Neural progenitor cell (in vitro differentiated cells): ENCODE measurements around the gene ACD. TPM values are rescaled to one million over a fixed set of nuclear protein-coding genes. Genes with fewer than 3 reads are reported as not detected.

Experiments
- DNase-seq: peaks from one replicate; pipeline ENCODE4 v3.0.0-alpha.2; 2016; ENCODE audit warnings: low spot score
- H2AFZ ChIP-seq: fragments of 200-600 bp; sonication (generic); replicated peaks from 2 replicates; pipeline ENCODE4 v1.6.1; 2016; ENCODE audit warnings: antibody characterized with exemption
- H3F3A ChIP-seq: fragments of 200-600 bp; sonication (generic); 2 replicates; pipeline ENCODE4 v1.6.1; 2016; ENCODE audit warnings: antibody characterized with exemption, low read depth
- H3K27ac ChIP-seq: fragments of 200-600 bp; sonication (generic); 2 replicates; pipeline ENCODE4 v1.5.1; 2016; ENCODE audit warnings: mild to moderate bottlenecking
- H3K27me3 ChIP-seq: fragments of 200-600 bp; sonication (generic); 2 replicates; pipeline ENCODE4 v1.6.1; 2016; ENCODE audit warnings: mild to moderate bottlenecking, moderate library complexity
- H3K36me3 ChIP-seq: fragments of 200-600 bp; sonication (generic); 2 replicates; pipeline ENCODE4 v1.5.1; 2016
- H3K4me1 ChIP-seq: fragments of 200-600 bp; sonication (generic); 2 replicates; pipeline ENCODE4 v1.6.1; 2016; ENCODE audit warnings: mixed run types
- H3K4me2 ChIP-seq: fragments of 200-600 bp; sonication (generic); 2 replicates; pipeline ENCODE4 v1.6.1; 2016
- H3K4me3 ChIP-seq: fragments of 200-600 bp; sonication (generic); 2 replicates; pipeline ENCODE4 v1.5.1; 2016
- H3K79me2 ChIP-seq: fragments of 200-600 bp; sonication (generic); 2 replicates; pipeline ENCODE4 v1.6.1; 2016; ENCODE audit warnings: low read depth
- H3K9ac ChIP-seq: fragments of 200-600 bp; sonication (generic); 2 replicates; pipeline ENCODE4 v1.6.1; 2016
- H3K9me3 ChIP-seq: fragments of 200-600 bp; sonication (generic); 2 replicates; pipeline ENCODE4 v1.5.1; 2016; ENCODE audit warnings: low read depth
- H4K20me1 ChIP-seq: fragments of 200-600 bp; sonication (generic); 2 replicates; pipeline ENCODE4 v1.6.1; 2016; ENCODE audit warnings: low read depth
- H3K27ac Mint-ChIP-seq: 3 replicates; pipeline ENCODE4 v1.8.0; 2021; ENCODE audit warnings: mixed read lengths
- H3K27me3 Mint-ChIP-seq: 2 replicates; pipeline ENCODE4 v1.8.0; 2022; ENCODE audit warnings: low read depth, mild to moderate bottlenecking, inconsistent platforms, moderate library complexity, mixed read lengths; ENCODE audit not compliant: insufficient read depth
- H3K36me3 Mint-ChIP-seq: 3 replicates; pipeline ENCODE4 v1.8.0; 2021; ENCODE audit warnings: mixed read lengths
- H3K4me1 Mint-ChIP-seq: 3 replicates; pipeline ENCODE4 v1.8.0; 2021; ENCODE audit warnings: mixed read lengths
- H3K4me3 Mint-ChIP-seq: 3 replicates; pipeline ENCODE4 v1.8.0; 2021; ENCODE audit warnings: mild to moderate bottlenecking, moderate library complexity, mixed read lengths
- H3K9me3 Mint-ChIP-seq: 3 replicates; pipeline ENCODE4 v1.8.0; 2020; ENCODE audit warnings: mixed read lengths
- EZH2 ChIP-seq: fragments of 200-600 bp; sonication (generic); IDR thresholded peaks from 2 replicates; pipeline ENCODE4 v1.6.1; 2017; ENCODE audit warnings: antibody characterized with exemption, mild to moderate bottlenecking, moderate library complexity
- EZH2phosphoT487 ChIP-seq: fragments of 200-600 bp; sonication (generic); IDR thresholded peaks from 2 replicates; pipeline ENCODE4 v1.6.1; 2017; ENCODE audit warnings: antibody characterized with exemption
- total RNA-seq: library from RNA; depleted of rRNA; stranded (reverse); fragments of >200 nt; gene quantifications from 2 replicates; pipeline ENCODE4 v1.2.3, GENCODE V29; 2015; ENCODE audit warnings: low replicate concordance
- TF ChIP-seq, protein P1 (sequence below): fragments of 200-600 bp; sonication (generic); IDR thresholded peaks from 2 replicates; pipeline ENCODE4 v1.5.1; 2017; ENCODE audit warnings: antibody characterized with exemption, mild to moderate bottlenecking

ACD gene
- total RNA-seq, 1 donor from 2014 or later: 11.5 TPM

GRCh38 chr16:67664258-67664657 is 4.2 kb upstream of the ACD start:
- H3K4me3 Mint-ChIP-seq: peak overlapping the region; percentile 69
- H4K20me1 ChIP-seq: peaks cover 60% of the 10 kb centered on the region
- H3K9me3 Mint-ChIP-seq: no peaks in the 10 kb centered on the region
- no peaks in the 10 kb centered on the region for H3K9me3 ChIP-seq
- TF ChIP-seq EZH2 (no peak), EZH2phosphoT487 (no peak)
- TF ChIP-seq, protein P1, sequence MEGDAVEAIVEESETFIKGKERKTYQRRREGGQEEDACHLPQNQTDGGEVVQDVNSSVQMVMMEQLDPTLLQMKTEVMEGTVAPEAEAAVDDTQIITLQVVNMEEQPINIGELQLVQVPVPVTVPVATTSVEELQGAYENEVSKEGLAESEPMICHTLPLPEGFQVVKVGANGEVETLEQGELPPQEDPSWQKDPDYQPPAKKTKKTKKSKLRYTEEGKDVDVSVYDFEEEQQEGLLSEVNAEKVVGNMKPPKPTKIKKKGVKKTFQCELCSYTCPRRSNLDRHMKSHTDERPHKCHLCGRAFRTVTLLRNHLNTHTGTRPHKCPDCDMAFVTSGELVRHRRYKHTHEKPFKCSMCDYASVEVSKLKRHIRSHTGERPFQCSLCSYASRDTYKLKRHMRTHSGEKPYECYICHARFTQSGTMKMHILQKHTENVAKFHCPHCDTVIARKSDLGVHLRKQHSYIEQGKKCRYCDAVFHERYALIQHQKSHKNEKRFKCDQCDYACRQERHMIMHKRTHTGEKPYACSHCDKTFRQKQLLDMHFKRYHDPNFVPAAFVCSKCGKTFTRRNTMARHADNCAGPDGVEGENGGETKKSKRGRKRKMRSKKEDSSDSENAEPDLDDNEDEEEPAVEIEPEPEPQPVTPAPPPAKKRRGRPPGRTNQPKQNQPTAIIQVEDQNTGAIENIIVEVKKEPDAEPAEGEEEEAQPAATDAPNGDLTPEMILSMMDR: no peak
- H3K27ac ChIP-seq: no peak overlapping the region
- peak overlapping the region; percentile 7 for H3K27ac Mint-ChIP-seq
- H3K4me1 ChIP-seq: peaks cover 20% of the 10 kb centered on the region
- peaks cover 38% of the 10 kb centered on the region for H3F3A ChIP-seq
- H3K9ac ChIP-seq: no peak overlapping the region
- no peaks in the 10 kb centered on the region for H3K36me3 ChIP-seq
- no peak overlapping the region for H3K4me2 ChIP-seq
- peaks cover 8% of the 10 kb centered on the region for H3K27me3 ChIP-seq
- H3K79me2 ChIP-seq: peaks cover 2% of the 10 kb centered on the region
- H3K4me3 ChIP-seq: no peak overlapping the region
- H3K27me3 Mint-ChIP-seq: peaks cover 4% of the 10 kb centered on the region
- H3K4me1 Mint-ChIP-seq: peaks cover 32% of the 10 kb centered on the region
- no peak overlapping the region for H2AFZ ChIP-seq
- peaks cover 10% of the 10 kb centered on the region for H3K36me3 Mint-ChIP-seq
- no peak for DNase-seq

DNA sequence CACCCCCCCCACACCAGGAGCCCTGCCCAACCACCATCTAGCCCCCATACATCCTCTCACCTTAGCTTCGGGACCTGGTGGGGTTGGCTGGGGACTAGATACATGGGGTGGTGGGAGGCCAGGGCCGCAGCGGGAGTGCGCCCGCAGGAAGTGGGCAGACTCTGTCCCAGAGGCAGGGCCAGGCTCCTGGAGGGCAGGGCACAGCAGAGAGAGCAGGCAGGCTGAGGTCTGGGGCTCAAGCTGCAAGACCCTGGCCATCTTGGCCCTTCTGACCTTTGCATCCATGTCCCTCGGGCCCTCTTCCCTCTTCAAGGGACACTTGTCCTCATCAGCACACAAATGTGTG is 3.8 kb upstream of the ACD start:
- no peak for DNase-seq
- H2AFZ ChIP-seq: no peak overlapping the region
- H3K36me3 ChIP-seq: no peaks in the 10 kb centered on the region
- peaks cover 38% of the 10 kb centered on the region for H3F3A ChIP-seq
- peak overlapping the region; percentile 69 for H3K4me3 Mint-ChIP-seq
- no peak overlapping the region for H3K9ac ChIP-seq
- no peak for TF ChIP-seq EZH2phosphoT487
- TF ChIP-seq, protein P1: no peak
- TF ChIP-seq EZH2: no peak
- H3K4me1 ChIP-seq: peaks cover 22% of the 10 kb centered on the region
- H3K4me2 ChIP-seq: no peak overlapping the region
- H3K79me2 ChIP-seq: peaks cover 6% of the 10 kb centered on the region
- no peaks in the 10 kb centered on the region for H3K9me3 ChIP-seq
- peaks cover 31% of the 10 kb centered on the region for H3K4me1 Mint-ChIP-seq
- no peak overlapping the region for H3K27ac ChIP-seq
- H4K20me1 ChIP-seq: peaks cover 64% of the 10 kb centered on the region
- H3K4me3 ChIP-seq: no peak overlapping the region
- no peak overlapping the region for H3K27ac Mint-ChIP-seq
- H3K27me3 ChIP-seq: peaks cover 8% of the 10 kb centered on the region
- H3K9me3 Mint-ChIP-seq: no peaks in the 10 kb centered on the region
- peaks cover 4% of the 10 kb centered on the region for H3K27me3 Mint-ChIP-seq
- peaks cover 10% of the 10 kb centered on the region for H3K36me3 Mint-ChIP-seq

DNA sequence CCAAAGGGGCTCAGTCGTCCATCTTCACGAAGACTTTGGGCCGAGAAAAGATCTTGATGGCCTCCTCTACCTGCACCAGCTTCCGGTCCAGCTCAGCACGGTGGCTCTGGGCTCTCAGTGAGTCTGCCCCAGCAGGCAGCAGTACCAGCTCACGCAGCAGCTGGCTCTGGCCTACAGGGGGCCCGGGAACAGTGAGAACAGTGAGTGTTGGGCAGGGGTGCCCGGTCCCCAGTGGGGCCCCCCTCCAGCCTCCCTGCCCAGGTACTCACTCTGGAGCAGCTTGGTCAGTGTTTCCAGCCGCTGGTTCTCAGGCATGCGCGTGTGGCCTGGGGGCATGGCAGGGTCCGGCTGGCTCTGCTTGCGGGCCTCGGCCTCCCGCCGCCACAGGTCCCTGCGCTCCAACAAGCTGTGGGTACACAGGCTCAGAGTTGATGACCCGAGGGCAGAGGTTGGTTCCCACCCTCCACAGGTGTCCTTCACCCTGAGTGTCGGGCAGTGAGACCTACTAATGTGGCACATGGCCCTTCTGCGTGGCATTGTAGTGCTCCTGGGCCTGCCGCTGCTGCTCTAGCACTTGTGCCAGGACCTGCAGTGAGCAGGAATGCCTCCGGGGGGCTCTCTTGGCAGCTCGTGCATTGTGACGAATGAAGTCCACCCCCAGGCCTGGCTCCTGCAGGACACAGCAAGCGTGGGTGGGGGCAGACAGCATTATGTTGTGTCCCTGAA is 3.3 kb upstream of the ACD start:
- Histone ChIP-seq H3K9me3 (no peaks in the 10 kb centered on the region), H3F3A (peaks cover 33% of the 10 kb centered on the region), H3K27me3 (peaks cover 8% of the 10 kb centered on the region), H3K4me1 (peaks cover 22% of the 10 kb centered on the region), H3K4me2 (no peak overlapping the region), H4K20me1 (peaks cover 67% of the 10 kb centered on the region), H3K79me2 (peaks cover 8% of the 10 kb centered on the region), H3K27ac (no peak overlapping the region), H3K4me3 (no peak overlapping the region), H2AFZ (no peak overlapping the region), H3K9ac (no peak overlapping the region), H3K36me3 (no peaks in the 10 kb centered on the region)
- H3K4me3 Mint-ChIP-seq: peak overlapping the region; percentile 55
- peak; percentile 55 for DNase-seq
- H3K36me3 Mint-ChIP-seq: peaks cover 10% of the 10 kb centered on the region
- H3K4me1 Mint-ChIP-seq: peaks cover 27% of the 10 kb centered on the region
- H3K9me3 Mint-ChIP-seq: no peaks in the 10 kb centered on the region
- TF ChIP-seq, protein P1: peak; percentile 47
- TF ChIP-seq EZH2: no peak
- peaks cover 3% of the 10 kb centered on the region for H3K27me3 Mint-ChIP-seq
- no peak overlapping the region for H3K27ac Mint-ChIP-seq
